ENCODE results near the gene PKP3. TPM values are rescaled to one million over a fixed set of nuclear protein-coding genes. Genes with fewer than 3 reads are reported as not detected.
A peak's percentile ranks its signal among the peaks of the same experiment; 100 is the strongest.

The PKP3 gene
- total and polyA plus RNA-seq, 9 of the 15 experiments (the other 6 are each of a cell fraction or from before 2014, with no cell fraction given) = 0.11 to 110 (median 30.7) TPM

DNA sequence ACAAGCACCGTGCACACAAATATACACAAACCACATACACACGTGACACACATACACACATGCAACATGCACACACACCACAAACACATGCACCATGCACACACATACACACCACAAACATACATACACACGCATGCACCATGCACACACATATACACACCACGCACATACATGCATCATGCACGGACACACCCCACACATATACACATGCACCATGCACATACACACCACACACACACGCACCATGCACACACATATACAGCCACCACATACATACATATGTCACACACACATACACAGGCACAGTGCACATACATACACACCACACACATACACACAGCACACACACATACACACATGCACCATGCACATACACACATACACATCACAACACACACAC is 37.4 kb upstream of the PKP3 start (continued):
- TF ChIP-seq, protein P1, sequence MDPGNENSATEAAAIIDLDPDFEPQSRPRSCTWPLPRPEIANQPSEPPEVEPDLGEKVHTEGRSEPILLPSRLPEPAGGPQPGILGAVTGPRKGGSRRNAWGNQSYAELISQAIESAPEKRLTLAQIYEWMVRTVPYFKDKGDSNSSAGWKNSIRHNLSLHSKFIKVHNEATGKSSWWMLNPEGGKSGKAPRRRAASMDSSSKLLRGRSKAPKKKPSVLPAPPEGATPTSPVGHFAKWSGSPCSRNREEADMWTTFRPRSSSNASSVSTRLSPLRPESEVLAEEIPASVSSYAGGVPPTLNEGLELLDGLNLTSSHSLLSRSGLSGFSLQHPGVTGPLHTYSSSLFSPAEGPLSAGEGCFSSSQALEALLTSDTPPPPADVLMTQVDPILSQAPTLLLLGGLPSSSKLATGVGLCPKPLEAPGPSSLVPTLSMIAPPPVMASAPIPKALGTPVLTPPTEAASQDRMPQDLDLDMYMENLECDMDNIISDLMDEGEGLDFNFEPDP (CRISPR knock-in tag; IDR thresholded peaks at IDR 0.05) = no peak
- TF ChIP-seq NR1H2 (CRISPR knock-in tag; IDR thresholded peaks at IDR 0.05) = no peak
- TF ChIP-seq ZNF79 (CRISPR knock-in tag; IDR thresholded peaks at IDR 0.05; ENCODE audit: low read depth) = no peak
- no peak for TF ChIP-seq RAD21 (CRISPR knock-in tag; conservative IDR thresholded peaks at IDR 0.05 in 1 of 2, IDR thresholded peaks at IDR 0.05 in 1 of 2)
- TF ChIP-seq CCNT2 (IDR thresholded peaks at IDR 0.05; ENCODE audit: borderline replicate concordance, extremely low read depth, insufficient read length, low read depth, low read length) = no peak
- TF ChIP-seq RFX7 (CRISPR knock-in tag; IDR thresholded peaks at IDR 0.05) = no peak
- no peak for TF ChIP-seq GATAD2B (IDR thresholded peaks at IDR 0.05; ENCODE audit: borderline replicate concordance)
- no peak for TF ChIP-seq ZNF263 (CRISPR knock-in tag; IDR thresholded peaks at IDR 0.05; ENCODE audit: borderline replicate concordance)
- TF ChIP-seq SAP30 (IDR thresholded peaks at IDR 0.05; ENCODE audit: borderline replicate concordance, insufficient read depth, low read depth, low read length, poor library complexity, severe bottlenecking) = no peak
- peak; percentile 55 for TF ChIP-seq ARHGAP35 (IDR thresholded peaks at IDR 0.05; ENCODE audit: partially characterized antibody)
- no peak for TF ChIP-seq ZFP30 (CRISPR knock-in tag; IDR thresholded peaks at IDR 0.05; ENCODE audit: borderline replicate concordance)
- TF ChIP-seq CTBP1 (IDR thresholded peaks at IDR 0.05; ENCODE audit: borderline replicate concordance) = no peak
- TF ChIP-seq, protein P2, sequence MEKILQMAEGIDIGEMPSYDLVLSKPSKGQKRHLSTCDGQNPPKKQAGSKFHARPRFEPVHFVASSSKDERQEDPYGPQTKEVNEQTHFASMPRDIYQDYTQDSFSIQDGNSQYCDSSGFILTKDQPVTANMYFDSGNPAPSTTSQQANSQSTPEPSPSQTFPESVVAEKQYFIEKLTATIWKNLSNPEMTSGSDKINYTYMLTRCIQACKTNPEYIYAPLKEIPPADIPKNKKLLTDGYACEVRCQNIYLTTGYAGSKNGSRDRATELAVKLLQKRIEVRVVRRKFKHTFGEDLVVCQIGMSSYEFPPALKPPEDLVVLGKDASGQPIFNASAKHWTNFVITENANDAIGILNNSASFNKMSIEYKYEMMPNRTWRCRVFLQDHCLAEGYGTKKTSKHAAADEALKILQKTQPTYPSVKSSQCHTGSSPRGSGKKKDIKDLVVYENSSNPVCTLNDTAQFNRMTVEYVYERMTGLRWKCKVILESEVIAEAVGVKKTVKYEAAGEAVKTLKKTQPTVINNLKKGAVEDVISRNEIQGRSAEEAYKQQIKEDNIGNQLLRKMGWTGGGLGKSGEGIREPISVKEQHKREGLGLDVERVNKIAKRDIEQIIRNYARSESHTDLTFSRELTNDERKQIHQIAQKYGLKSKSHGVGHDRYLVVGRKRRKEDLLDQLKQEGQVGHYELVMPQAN (IDR thresholded peaks at IDR 0.05; ENCODE audit: borderline replicate concordance) = 0 out of 2 replicates have a peak, but pooled peaks have one; percentile 26
- TF ChIP-seq EP400 (IDR thresholded peaks at IDR 0.05) = no peak
- TF ChIP-seq, protein P3, sequence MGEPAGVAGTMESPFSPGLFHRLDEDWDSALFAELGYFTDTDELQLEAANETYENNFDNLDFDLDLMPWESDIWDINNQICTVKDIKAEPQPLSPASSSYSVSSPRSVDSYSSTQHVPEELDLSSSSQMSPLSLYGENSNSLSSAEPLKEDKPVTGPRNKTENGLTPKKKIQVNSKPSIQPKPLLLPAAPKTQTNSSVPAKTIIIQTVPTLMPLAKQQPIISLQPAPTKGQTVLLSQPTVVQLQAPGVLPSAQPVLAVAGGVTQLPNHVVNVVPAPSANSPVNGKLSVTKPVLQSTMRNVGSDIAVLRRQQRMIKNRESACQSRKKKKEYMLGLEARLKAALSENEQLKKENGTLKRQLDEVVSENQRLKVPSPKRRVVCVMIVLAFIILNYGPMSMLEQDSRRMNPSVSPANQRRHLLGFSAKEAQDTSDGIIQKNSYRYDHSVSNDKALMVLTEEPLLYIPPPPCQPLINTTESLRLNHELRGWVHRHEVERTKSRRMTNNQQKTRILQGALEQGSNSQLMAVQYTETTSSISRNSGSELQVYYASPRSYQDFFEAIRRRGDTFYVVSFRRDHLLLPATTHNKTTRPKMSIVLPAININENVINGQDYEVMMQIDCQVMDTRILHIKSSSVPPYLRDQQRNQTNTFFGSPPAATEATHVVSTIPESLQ (CRISPR knock-in tag; IDR thresholded peaks at IDR 0.05) = no peak
- TF ChIP-seq MECOM (CRISPR knock-in tag; IDR thresholded peaks at IDR 0.05) = no peak
- TF ChIP-seq RBM22 (IDR thresholded peaks at IDR 0.05; ENCODE audit: low read depth, low read length, poor library complexity, severe bottlenecking) = no peak
- TF ChIP-seq, protein P4, sequence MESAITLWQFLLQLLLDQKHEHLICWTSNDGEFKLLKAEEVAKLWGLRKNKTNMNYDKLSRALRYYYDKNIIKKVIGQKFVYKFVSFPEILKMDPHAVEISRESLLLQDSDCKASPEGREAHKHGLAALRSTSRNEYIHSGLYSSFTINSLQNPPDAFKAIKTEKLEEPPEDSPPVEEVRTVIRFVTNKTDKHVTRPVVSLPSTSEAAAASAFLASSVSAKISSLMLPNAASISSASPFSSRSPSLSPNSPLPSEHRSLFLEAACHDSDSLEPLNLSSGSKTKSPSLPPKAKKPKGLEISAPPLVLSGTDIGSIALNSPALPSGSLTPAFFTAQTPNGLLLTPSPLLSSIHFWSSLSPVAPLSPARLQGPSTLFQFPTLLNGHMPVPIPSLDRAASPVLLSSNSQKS (CRISPR knock-in tag; IDR thresholded peaks at IDR 0.05) = no peak
- no peak for TF ChIP-seq TRIM28 (IDR thresholded peaks at IDR 0.05)
- no peak for TF ChIP-seq CHD1 (IDR thresholded peaks at IDR 0.05; ENCODE audit: low read length)
- TF ChIP-seq MYC (IDR thresholded peaks at IDR 0.05; ENCODE audit: low read depth, low read length) = no peak
- no peak for TF ChIP-seq MYC (CRISPR knock-in tag; IDR thresholded peaks at IDR 0.05; ENCODE audit: borderline replicate concordance, low read depth)
- TF ChIP-seq ZNF140 (CRISPR knock-in tag; IDR thresholded peaks at IDR 0.05) = no peak

Measured in K562 (cell line).